ENCODE results near the gene PIPOX.

PIPOX gene

GRCh38 chr17:29019475-29020181, 23.3 kb upstream of the PIPOX start:
- no peak for DNase-seq (ENCODE audit: low read depth)

DNA sequence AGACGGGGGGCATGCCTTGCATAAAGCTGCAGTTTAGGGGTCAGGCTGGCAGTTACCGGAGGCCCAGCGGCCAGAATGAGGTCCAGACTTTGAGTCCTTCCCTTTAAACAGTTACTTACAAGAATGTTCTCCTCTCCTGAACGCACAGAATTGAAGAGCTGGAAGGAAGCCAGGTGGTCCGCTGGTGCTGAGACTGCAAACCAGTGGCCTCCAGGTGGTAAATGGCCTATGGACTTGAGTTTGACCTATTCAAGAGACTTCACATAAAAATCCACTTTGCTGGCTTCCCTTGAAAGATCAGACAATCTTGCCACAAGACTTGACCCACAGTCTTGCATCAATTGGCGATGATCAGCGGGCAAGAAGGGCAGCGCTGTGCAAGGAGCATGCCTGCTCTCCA, 22.4 kb upstream of the PIPOX start:
- DNase-seq (ENCODE audit: low read depth), result no peak

DNA sequence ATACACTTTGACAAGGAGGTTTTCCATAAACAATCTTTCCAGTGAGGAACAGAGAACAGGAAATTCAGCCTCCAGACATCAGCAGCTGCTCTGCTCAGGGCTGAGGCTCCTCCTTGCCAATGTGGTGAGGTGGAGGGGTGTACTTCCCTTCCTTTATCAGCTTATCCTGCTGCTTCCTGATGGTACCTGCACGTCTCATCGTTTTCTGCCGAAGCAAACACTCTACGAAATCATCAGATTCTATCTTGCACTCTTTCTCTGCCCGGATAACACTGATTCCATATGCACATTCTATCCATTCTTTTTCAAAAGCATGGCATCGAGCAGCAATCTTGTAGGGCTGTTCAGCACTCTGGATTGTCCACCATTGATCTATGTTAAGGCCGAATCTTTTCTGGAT, 21.7 kb upstream of the PIPOX start:
- DNase-seq (ENCODE audit: low read depth), result no peak

DNA sequence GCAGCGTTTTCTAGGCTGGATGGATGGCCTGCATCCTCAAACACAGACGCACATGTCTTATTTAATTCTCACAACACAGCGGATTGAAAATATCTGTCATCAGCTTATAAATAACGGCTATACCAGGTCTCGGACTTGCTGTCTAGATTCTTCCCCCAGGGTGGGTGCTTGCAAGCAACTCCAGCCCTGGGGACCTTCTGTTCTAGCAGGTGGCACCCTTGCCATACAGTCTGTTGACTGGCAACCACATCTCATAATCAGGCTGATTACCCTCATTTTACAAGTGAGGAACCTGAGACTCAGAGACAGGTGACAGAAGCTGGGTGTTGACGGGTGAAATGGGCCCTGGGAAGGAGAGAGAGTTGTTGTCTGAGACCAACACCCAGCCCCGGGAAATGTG, 20.9 kb upstream of the PIPOX start:
- no peak for DNase-seq (ENCODE audit: low read depth)

DNA sequence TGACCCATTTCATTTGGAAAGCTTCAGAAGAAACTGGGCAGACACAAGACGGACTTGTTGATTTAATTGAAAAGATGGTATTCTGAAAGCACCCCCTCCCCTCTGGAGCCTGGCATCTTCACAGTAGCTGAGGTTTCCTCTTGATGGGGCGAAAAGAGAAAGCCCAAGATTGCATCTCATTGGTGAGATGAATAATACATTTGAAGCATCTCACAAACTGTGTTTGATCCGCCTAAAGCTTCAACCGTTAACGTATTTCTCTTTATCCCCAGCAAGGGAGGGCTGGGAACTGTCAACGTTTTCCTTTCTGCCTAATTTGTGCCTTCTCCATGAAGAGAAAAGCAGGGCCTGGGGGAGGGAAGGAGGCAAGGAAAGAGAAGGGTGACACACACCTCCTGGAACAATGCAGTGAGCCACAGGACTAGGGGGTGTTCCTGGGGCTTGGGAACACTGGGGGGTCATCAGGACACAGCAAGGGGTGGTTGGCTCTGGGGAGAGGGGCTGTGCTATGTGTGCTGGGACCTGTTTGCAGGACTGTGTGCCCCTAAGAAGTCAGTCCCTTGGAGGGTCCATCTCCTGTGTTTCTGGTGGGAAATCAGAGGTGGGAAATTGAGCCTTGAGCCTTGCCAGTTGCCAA, 18.5 kb upstream of the PIPOX start:
- DNase-seq (ENCODE audit: low read depth), result no peak

DNA sequence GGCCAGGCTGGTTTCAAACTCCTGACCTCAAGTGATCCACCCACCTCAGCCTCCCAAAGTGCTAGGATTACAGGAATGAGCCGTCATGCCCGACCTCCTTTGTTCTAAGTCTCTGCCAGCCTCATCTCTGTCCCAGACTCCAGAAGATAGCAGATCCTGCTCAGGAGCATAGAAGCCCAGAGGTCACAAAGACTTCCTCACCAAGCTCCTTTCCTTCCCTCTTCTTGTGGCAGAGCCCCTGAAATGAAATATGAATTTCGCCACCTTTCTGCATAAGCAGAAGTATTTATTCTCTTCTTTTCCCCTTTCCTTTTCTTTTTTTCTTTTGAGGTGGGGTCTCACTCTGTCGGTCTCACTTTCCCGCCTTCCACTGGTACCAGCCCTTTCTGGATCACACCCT, 11.5 kb upstream of the PIPOX start:
- DNase-seq (ENCODE audit: low read depth), result no peak

DNA sequence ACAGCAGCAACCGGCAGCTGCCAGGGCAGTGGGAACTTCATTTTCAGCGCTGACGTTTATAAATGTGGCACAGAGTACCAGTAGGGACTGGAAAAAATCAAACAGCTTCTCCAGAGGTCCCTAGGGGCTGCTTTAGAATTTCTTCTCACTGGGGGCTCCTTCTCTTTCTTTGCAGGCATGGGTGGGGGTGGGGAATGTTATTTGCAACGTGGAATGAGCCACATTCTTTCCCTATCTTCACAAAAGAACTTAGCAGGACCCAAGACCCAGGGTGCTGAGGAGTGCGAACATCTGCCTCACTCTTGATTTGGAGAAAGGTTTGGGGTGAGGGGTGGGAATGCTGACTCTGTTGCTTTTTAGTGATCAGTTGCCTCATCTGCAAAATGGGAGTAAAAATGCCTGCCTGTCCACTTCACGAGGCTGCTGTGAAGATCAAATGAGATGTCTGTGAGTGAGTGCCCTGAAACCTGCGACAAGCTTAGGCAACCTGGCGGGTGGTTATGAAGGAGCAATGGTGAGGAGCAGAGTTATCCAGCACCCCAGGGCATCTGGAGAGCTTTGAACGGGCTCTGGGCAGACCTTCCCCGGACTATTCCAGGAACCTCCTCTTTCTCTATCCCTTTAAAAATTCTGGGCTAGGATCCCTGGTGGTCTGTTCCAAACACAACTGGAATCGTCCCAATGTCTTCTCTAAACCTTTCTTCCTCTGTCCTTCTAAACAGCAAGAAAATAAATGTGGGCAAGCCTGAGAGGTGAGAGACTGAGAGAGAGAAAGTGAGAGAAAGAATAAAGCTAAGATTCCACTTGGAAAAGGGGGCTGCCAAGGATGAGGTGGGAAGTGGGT, 10.7 kb upstream of the PIPOX start:
- no peak for DNase-seq (ENCODE audit: low read depth)

- DNase-seq (ENCODE audit: low read depth), result no peak
Measured at GRCh38 chr17:29032857-29033197, 10.1 kb upstream of the PIPOX start.

DNA sequence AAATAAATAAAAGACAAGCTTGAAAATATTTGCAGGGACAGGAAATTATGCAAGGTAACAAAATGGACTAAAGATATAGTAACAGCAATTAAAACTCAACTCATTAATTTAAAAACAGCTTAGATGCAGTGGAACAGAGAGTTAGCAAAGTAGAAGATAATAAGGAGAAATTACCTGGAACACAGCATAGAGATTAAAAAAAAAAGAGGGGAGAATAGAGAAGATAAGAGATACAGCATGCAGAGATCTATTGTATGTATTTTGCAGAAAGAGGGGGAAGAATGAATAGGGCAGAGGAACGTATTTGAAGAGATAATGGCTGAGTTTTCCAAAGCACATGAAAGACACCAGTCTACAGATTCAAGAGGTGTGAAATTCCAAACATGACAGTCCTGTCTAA, 8.4 kb upstream of the PIPOX start:
- no peak for DNase-seq (ENCODE audit: low read depth)

DNA sequence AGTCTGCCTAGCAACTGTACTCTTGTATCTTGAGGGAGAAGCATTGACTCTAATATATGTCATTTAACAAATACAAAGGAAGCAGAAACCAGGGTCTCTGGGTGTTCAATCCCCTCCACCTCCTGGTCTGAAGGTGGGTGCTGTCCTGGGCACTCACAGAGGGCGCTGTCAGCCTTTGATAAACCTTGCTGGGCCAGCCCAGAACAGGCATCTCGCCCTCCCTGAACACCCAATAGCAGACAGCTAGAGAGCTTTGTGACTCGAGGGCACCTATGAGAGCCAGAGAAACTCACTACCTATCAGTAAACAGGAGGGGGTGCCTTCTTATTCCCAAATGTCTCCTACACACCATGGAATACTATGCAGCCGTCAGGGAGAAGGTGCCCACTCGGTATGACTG, 6.4 kb upstream of the PIPOX start:
- no peak for DNase-seq (ENCODE audit: low read depth)

GRCh38 chr17:29037739-29038084, 5.2 kb upstream of the PIPOX start:
- DNase-seq (ENCODE audit: low read depth), result no peak

GRCh38 chr17:29038085-29038795, 4.7 kb upstream of the PIPOX start:
- DNase-seq (ENCODE audit: low read depth), result no peak

DNA sequence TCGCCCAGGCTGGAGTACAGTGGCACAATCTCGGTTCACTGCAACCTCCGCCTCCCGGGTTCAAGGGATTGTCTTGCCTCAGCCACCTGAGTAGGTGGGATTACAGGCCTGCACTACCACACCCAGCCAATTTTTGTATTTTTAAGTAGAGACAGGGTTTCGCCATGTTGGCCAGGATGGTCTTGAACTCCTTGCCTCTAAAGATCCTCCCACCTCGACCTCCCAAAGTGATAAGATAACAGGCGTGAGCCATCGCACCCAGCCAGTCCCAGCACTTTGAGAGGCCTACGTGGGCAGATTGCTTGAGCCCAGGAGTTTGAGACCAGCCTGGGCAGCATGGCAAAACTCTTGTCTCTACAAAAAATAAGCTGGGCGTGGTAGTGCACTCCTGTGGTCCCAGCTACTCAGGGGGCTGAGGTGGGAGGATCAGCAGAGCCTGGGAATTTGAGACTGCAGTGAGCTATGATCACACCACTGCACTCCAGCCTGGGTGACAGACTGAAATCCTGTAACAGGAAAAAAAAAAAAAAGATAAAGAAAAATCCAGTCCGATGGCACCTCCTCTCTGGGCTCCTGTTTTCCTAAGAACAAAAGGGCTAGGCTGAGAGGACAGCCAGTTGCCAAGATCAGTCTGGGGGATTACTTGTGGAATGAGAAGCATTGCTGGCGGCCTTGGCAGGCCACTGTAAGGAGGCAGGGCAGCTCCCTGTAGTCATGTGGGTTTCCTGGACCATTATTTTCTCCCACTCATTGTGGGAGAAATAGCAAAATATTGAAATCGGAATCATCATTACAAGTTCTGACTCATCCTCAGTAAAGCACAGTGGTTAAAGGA, 3.0 kb upstream of the PIPOX start:
- DNase-seq (ENCODE audit: low read depth), result peak; percentile 99

- DNase-seq (ENCODE audit: low read depth), result no peak
Measured at GRCh38 chr17:29041091-29041490, 1.9 kb upstream of the PIPOX start.

DNA sequence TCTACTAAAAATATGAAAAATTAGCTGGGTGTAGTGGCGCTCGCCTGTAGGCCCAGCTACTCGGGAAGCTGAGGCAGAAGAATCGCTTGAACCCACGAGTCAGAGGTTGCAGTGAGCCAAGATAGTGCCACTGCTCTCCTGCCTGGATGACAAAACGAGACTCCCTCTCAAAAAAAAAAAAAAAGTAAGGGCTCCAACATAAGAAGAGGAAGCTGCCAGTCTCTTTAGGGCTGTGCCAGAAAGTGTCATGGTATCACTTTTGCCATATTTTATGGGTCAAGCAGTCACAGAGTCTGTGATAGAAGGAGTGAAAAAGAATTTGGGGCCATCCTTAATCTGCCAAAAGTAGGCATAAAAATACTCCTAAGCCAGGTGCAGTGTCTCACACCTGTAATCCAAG, 1.4 kb upstream of the PIPOX start:
- no peak for DNase-seq (ENCODE audit: low read depth)

- no peak for DNase-seq (ENCODE audit: low read depth)
Measured at GRCh38 chr17:29042026-29042678, 789 bp upstream of the PIPOX start.

DNA sequence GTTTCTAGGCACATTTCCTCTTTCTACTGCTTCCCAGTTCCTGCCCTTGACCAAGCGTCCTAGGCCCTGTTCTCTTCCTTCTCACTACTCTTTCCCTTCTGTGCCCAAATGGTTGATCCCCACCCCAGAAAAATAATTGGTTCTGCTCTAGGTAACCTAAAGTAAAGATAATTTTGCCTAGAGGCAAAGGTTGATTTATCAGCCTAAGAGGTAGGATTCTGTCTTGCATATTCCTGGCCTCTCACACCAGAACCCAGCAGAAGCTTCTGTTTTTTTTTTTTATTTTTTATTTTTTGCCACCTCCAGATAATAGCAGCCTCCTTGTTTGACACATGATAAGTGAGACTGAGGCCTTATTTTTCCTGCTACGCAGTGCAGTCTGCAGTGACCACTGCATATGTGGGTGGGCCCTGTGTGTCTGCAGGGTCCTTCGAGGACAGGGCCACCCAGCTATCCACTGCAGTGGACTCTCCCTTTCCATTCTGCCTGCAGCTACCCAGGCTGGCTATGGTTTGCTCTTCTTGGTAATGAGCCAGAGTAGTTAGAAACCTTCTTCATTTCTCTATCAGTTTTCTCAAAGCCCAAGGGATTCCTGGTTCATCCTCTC, 701 bp downstream of the PIPOX start:
- no peak for DNase-seq (ENCODE audit: low read depth)

DNA sequence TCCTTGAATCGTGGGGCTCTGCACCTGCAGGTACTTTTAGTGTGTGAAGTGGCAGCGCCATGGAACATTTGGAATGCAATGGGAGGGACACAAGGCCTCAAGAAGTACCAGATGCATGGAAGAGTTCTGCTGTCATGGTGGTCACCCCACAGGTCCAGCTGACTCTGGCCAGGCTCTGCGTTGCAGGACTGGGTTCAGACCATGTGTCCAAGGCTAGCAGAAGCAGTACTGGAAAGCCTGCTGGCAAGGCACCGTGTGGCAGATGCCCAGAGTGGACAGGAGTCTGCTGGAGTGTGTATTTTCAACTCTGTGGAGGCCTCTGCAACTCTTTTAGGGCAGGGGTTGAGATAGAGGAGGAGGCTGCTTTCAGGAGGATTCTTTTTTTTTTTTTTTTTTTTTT, 2.1 kb downstream of the PIPOX start:
- DNase-seq (ENCODE audit: low read depth), result no peak

- peak; percentile 42 for DNase-seq (ENCODE audit: low read depth)
Measured at GRCh38 chr17:29045734-29046472, 3.0 kb downstream of the PIPOX start.

- DNase-seq (ENCODE audit: low read depth), result peak; percentile 58
Measured at GRCh38 chr17:29046473-29046839, 3.5 kb downstream of the PIPOX start.
